Measurements from ENCODE around the gene RNASE12.

- TF ChIP-seq TAF1 (IDR thresholded peaks at IDR 0.05; ENCODE audit: borderline replicate concordance, insufficient read depth, low read length) (no peak), POLR2AphosphoS5 (IDR thresholded peaks at IDR 0.05; ENCODE audit: low read depth, low read length) (no peak), REST (IDR thresholded peaks at IDR 0.05; ENCODE audit: insufficient read depth in 1 of 2, low read depth in 2 of 2, low read length in 2 of 2) (no peak)
These were observed 39.3 kb upstream of the RNASE12 start for GRCh38 chr14:20630340-20631022.

Measured in PFSK-1 (cell line).